ENCODE data around the gene LIMS2. TPM values are rescaled to one million over a fixed set of nuclear protein-coding genes. Genes with fewer than 3 reads are reported as not detected.

Gene LIMS2
- total and polyA plus RNA-seq, 2 of the 8 experiments (the other 6 are each of a cell fraction or from before 2014, with no cell fraction given), result 3.3 to 4.8 TPM

DNA sequence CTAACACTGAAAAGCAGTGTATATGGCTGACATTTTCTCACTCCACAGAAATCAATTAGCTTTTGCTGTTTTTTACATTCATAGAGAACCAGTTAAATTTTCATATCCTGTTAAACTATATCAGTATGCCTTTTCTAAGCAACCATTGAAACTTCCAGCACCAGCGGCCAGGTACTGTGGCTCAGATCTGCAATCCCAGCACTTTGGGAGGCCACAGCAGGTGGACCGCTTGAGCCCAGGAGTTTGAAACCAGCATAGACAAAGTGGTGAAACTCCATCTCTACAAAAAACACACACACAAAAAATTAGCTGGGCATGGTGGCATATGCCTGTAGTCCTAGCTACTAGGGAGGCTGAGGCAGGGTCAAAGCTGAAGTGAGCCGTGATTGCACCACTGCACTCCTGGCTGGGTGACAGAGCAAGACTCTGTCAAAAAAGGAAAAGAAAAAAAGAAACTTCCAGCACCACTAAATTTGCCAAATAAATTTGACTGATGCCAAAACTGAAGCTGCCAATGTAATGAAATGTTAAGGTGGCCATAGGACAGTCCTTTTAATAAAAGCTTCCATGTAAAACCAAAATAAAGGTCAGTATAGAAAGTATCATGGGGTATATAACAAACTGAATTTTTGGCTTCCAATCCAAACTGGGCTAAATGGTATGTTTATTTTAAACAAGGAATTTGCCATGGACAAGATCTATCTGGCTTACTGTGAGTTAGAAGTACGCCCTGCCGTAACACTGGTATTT, 29.5 kb upstream of the LIMS2 start:
- Histone ChIP-seq H3K23me2 (ENCODE audit: low read depth, low read length) (peaks cover 6% of the 10 kb centered on the region), H3K4me1 (replicated peaks in 1 of 4; ENCODE audit: control insufficient read depth in 3 of 4, insufficient read depth in 4 of 4, low read length in 3 of 4) (peaks cover 0 to 4% (median 3%) of the 10 kb centered on the region in 4 experiments; a peak in 6 of 7 replicates), H4K5ac (ENCODE audit: insufficient read length, low read depth, low read length) (no peak overlapping the region), H3K36me3 (ENCODE audit: control insufficient read depth in 2 of 4, insufficient read depth in 4 of 4, low read length in 3 of 4) (peaks cover 21 to 52% (median 31%) of the 10 kb centered on the region in 4 experiments), H3K9me3 (ENCODE audit: insufficient read depth in 2 of 2, low read depth in 1 of 2, low read length in 1 of 2) (no peaks in the 10 kb centered on the region), H3K4me3 (ENCODE audit: extremely low read depth in 1 of 4, insufficient read depth in 2 of 4, low read depth in 3 of 4, low read length in 4 of 4) (no peak overlapping the region), H2BK15ac (ENCODE audit: low read length) (no peak overlapping the region), H2AFZ (ENCODE audit: low read length) (no peak overlapping the region), H3K79me2 (ENCODE audit: control insufficient read depth in 1 of 2, insufficient read depth in 2 of 2, low read length in 2 of 2) (peaks cover 0 to 13% of the 10 kb centered on the region in 2 experiments; a peak in 2 of 4 replicates), H3K4me2 (ENCODE audit: insufficient read depth in 1 of 2, low read depth in 2 of 2, low read length in 2 of 2) (no peak overlapping the region), H4K8ac (ENCODE audit: extremely low read depth, insufficient read depth, low read length) (no peak overlapping the region), H3K79me1 (ENCODE audit: low read depth, low read length) (no peaks in the 10 kb centered on the region; the same call in 1 of the 2 replicates), H2AK5ac (ENCODE audit: low read depth, low read length) (no peak overlapping the region), H3K18ac (ENCODE audit: extremely low read depth, low read length) (no peak overlapping the region), H3K14ac (ENCODE audit: insufficient read length) (no peak overlapping the region), H2BK20ac (ENCODE audit: low read length) (no peak overlapping the region), H3K27me3 (replicated peaks in 1 of 4; ENCODE audit: control insufficient read depth in 3 of 4, extremely low read depth in 1 of 4, insufficient read depth in 3 of 4, low read length in 3 of 4) (no peaks in the 10 kb centered on the region), H3K23ac (ENCODE audit: insufficient read length) (no peak overlapping the region), H3K27ac (ENCODE audit: low read depth, low read length) (no peak overlapping the region), H2BK120ac (replicated peaks; ENCODE audit: low read depth, low read length) (no peak overlapping the region), H3K4ac (replicated peaks; ENCODE audit: insufficient read length, low read depth, low read length) (no peak overlapping the region), H2BK5ac (ENCODE audit: low read depth, low read length) (no peak overlapping the region), H3K56ac (replicated peaks; ENCODE audit: insufficient read length, low read depth, low read length) (no peak overlapping the region), H3K9ac (replicated peaks in 1 of 4; ENCODE audit: extremely low read depth in 1 of 4, low read depth in 3 of 4, low read length in 3 of 4) (no peak overlapping the region), H2BK12ac (ENCODE audit: low read depth, low read length) (no peak overlapping the region), H4K20me1 (replicated peaks in 1 of 2; ENCODE audit: control insufficient read depth in 1 of 2, insufficient read depth in 2 of 2, low read length in 2 of 2) (peaks cover 4 to 12% of the 10 kb centered on the region in 2 experiments), H4K91ac (replicated peaks; ENCODE audit: insufficient read length, low read length) (no peak overlapping the region)
- CTCF ChIA-PET (ENCODE audit: partially characterized antibody), result interaction anchor here (0.7 to 2.5 kb wide), 6 partner anchors 9 to 175 kb away, joined by 3 to 11 read pairs (median 3); no protein-coding TSS in a partner anchor
- 91% methylated on average over 5 of the region's 5 CpGs; no CpG with 5 or more reads in 1 of the 2 experiments for WGBS, 2 experiments (ENCODE audit: extremely low coverage in 1 of 2, insufficient coverage in 1 of 2, insufficient read length in 1 of 2, insufficient replicate concordance in 2 of 2, low coverage in 1 of 2, low lambda C conversion rate in 2 of 2, missing lambda C conversion rate in 1 of 2)
- DNase-seq (ENCODE audit: low read depth in 1 of 2, low spot score in 2 of 2), result no peak
- POLR2A ChIA-PET (ENCODE audit: partially characterized antibody), result interaction anchor here (0.6 to 4.6 kb wide), 5 partner anchors 11 to 100 kb away, joined by 3 to 25 read pairs (median 3); partner anchors contain the start of gene LIMS2
- no peak for FAIRE-seq
- no peak for TF ChIP-seq TAF1 (IDR thresholded peaks at IDR 0.05; ENCODE audit: low read depth, low read length)
- TF ChIP-seq SIX5 (IDR thresholded peaks at IDR 0.05; ENCODE audit: low read depth, low read length), result no peak
- no peak for TF ChIP-seq CTBP2 (IDR thresholded peaks at IDR 0.05; ENCODE audit: borderline replicate concordance, insufficient read depth, insufficient read length, low read length)
